LNCaP clone FGC (cell line): ENCODE results near the gene NRDE2.

Experiments
- DNase-seq: peaks from one replicate; pipeline ENCODE4 v3.0.0-alpha.2; 2011; ENCODE audit warnings: low read depth
- H3K4me3 ChIP-seq: 2 replicates; pipeline ENCODE4 v1.5.1; 2011; ENCODE audit warnings: mild to moderate bottlenecking, low read depth, low read length, control low read depth
- TF ChIP-seq, protein P1 (sequence below): IDR thresholded peaks from 2 replicates; pipeline ENCODE4 v1.5.1; 2012; ENCODE audit warnings: mild to moderate bottlenecking; ENCODE audit not compliant: control insufficient read depth, insufficient read depth; ENCODE audit errors: extremely low read depth

Gene NRDE2

GRCh38 chr14:90304502-90304901, 27.2 kb downstream of the NRDE2 start:
- DNase-seq: no peak
- TF ChIP-seq, protein P1, sequence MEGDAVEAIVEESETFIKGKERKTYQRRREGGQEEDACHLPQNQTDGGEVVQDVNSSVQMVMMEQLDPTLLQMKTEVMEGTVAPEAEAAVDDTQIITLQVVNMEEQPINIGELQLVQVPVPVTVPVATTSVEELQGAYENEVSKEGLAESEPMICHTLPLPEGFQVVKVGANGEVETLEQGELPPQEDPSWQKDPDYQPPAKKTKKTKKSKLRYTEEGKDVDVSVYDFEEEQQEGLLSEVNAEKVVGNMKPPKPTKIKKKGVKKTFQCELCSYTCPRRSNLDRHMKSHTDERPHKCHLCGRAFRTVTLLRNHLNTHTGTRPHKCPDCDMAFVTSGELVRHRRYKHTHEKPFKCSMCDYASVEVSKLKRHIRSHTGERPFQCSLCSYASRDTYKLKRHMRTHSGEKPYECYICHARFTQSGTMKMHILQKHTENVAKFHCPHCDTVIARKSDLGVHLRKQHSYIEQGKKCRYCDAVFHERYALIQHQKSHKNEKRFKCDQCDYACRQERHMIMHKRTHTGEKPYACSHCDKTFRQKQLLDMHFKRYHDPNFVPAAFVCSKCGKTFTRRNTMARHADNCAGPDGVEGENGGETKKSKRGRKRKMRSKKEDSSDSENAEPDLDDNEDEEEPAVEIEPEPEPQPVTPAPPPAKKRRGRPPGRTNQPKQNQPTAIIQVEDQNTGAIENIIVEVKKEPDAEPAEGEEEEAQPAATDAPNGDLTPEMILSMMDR: no peak

GRCh38 chr14:90303473-90303872, 28.3 kb downstream of the NRDE2 start:
- DNase-seq: no peak
- TF ChIP-seq, protein P1: no peak
- no peak overlapping the region for H3K4me3 ChIP-seq

More at GRCh38 chr14:90304502-90304901, 27.2 kb downstream of the NRDE2 start:
- H3K4me3 ChIP-seq: no peak overlapping the region

- DNase-seq: no peak
- TF ChIP-seq, protein P1: no peak
- no peak overlapping the region for H3K4me3 ChIP-seq
Observed at GRCh38 chr14:90302529-90303303, 29.0 kb downstream of the NRDE2 start.

DNA sequence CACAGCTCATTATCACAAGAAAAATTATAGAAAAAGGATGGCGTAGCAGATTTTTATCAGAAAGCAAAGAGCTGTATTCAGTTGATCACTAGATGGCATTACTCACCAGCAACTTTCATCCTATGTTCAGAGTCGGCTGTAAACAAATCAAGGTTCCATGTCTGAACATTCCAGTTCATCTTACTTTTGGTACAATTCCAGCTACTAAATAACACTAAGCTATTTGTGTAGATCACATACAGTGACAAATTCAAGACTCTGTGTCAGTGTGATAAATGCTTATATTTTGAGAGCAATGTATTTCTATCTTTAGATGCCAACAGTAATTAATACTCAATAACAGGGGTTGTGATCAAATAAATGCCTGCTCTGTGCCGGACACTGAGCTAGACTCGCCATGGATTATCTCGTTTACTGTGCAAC, 30.1 kb downstream of the NRDE2 start:
- TF ChIP-seq, protein P1: peak; percentile 70
- peak; percentile 60 for DNase-seq
- H3K4me3 ChIP-seq: no peak overlapping the region

- H3K4me3 ChIP-seq: no peak overlapping the region
- TF ChIP-seq, protein P1: no peak
- DNase-seq: no peak
Observed at GRCh38 chr14:90301122-90301521, 30.6 kb downstream of the NRDE2 start.

DNA sequence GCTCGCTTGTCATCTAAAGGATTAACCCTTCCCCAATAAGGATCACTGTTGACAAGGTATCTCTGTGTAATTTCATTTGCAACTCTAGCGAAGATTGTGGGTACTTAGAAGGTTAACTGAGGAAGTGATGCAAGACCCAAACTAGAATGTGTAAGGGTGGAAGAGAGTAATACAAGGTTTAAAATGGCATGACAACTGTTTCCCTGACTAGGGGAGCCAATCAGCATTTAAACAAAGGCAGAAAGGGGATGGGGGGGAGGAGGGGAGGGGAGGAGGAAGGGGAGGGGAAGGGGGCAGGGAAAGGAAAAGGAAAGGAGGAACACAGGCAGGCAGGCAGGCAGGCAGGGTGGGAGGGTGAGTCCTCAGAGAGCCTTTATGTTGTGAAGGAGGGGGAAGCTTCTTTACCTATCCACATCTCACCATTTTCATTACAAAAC, 31.1 kb downstream of the NRDE2 start:
- TF ChIP-seq, protein P1: no peak
- no peak overlapping the region for H3K4me3 ChIP-seq
- no peak for DNase-seq

DNA sequence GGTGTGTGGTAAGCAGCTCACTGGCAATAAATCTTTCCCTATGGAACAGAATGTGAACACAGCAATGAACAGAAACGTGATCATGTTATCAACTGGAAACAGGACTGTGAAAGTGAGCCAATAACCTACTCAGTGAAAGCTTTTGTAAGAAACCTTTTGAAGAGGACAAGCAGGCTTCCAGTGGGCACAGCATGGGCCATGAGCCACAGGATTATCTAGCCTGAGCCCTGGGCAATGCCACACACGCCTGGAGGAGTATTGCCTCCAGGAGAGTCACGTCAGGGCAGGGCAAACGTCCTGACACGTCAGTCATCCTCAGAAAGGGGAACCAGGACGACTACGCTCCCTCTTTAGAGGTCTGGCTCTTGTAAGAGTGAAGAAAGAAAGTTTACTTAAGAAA, 32.3 kb downstream of the NRDE2 start:
- H3K4me3 ChIP-seq: no peak overlapping the region
- no peak for DNase-seq
- TF ChIP-seq, protein P1: no peak
